Measurements from ENCODE around the gene ATP10B.

GRCh38 chr5:160747987-160748386 lies 104.0 kb downstream of the ATP10B start:
- TF ChIP-seq, protein P1, sequence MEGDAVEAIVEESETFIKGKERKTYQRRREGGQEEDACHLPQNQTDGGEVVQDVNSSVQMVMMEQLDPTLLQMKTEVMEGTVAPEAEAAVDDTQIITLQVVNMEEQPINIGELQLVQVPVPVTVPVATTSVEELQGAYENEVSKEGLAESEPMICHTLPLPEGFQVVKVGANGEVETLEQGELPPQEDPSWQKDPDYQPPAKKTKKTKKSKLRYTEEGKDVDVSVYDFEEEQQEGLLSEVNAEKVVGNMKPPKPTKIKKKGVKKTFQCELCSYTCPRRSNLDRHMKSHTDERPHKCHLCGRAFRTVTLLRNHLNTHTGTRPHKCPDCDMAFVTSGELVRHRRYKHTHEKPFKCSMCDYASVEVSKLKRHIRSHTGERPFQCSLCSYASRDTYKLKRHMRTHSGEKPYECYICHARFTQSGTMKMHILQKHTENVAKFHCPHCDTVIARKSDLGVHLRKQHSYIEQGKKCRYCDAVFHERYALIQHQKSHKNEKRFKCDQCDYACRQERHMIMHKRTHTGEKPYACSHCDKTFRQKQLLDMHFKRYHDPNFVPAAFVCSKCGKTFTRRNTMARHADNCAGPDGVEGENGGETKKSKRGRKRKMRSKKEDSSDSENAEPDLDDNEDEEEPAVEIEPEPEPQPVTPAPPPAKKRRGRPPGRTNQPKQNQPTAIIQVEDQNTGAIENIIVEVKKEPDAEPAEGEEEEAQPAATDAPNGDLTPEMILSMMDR (conservative IDR thresholded peaks at IDR 0.05), result no peak
- no peak for TF ChIP-seq ZFX (IDR thresholded peaks at IDR 0.05)
